ENCODE data around the gene YARS1.

DNA sequence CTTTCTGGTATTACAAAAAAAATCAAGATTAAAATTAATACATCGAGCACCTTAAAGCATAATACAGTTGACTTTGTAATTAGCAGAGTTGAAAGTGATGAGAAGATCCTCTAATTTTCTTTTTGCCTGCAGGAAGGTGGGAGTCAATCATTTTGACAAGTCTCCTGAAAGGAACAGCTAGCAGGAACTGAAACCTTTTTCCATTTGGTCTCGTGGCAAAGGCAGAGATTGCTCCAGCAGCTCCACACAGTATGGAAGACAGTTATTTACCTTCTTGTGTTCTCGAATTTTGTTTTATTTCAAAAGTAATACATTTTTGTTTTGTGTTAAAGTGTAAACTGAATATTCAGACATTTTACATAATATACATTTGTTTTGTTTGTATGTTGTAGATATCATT is 8.0 kb upstream of the YARS1 start:
- TF ChIP-seq, protein P1, sequence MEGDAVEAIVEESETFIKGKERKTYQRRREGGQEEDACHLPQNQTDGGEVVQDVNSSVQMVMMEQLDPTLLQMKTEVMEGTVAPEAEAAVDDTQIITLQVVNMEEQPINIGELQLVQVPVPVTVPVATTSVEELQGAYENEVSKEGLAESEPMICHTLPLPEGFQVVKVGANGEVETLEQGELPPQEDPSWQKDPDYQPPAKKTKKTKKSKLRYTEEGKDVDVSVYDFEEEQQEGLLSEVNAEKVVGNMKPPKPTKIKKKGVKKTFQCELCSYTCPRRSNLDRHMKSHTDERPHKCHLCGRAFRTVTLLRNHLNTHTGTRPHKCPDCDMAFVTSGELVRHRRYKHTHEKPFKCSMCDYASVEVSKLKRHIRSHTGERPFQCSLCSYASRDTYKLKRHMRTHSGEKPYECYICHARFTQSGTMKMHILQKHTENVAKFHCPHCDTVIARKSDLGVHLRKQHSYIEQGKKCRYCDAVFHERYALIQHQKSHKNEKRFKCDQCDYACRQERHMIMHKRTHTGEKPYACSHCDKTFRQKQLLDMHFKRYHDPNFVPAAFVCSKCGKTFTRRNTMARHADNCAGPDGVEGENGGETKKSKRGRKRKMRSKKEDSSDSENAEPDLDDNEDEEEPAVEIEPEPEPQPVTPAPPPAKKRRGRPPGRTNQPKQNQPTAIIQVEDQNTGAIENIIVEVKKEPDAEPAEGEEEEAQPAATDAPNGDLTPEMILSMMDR (IDR thresholded peaks at IDR 0.05): no peak
- TF ChIP-seq POLR2AphosphoS5 (IDR thresholded peaks at IDR 0.05; ENCODE audit: low read depth, low read length) (no peak), REST (IDR thresholded peaks at IDR 0.05; ENCODE audit: insufficient read depth in 1 of 2, low read depth in 2 of 2, low read length in 1 of 2) (no peak), SIN3A (IDR thresholded peaks at IDR 0.05; ENCODE audit: borderline replicate concordance, insufficient read depth, low read depth, low read length) (no peak), TCF7L2 (IDR thresholded peaks at IDR 0.05; ENCODE audit: low read depth, low read length) (no peak)
